Measurements from ENCODE around the gene BACE2. TPM values are rescaled to one million over a fixed set of nuclear protein-coding genes. Genes with fewer than 3 reads are reported as not detected.

Gene BACE2
- total and polyA plus RNA-seq, 2 donors (not counting 3 experiments of a cell fraction or from before 2014, with no cell fraction given), result 113 to 184 TPM

GRCh38 chr21:41277846-41278245 is 109.9 kb downstream of the BACE2 start:
- Histone ChIP-seq H3K79me2 (ENCODE audit: control insufficient read depth, insufficient read depth, low read length) (no peaks in the 10 kb centered on the region), H3K27ac (ENCODE audit: insufficient read depth, low read depth, low read length) (no peak overlapping the region), H3K4me1 (ENCODE audit: control insufficient read depth, extremely low read depth, insufficient read depth, low read length) (no peaks in the 10 kb centered on the region), H3K9me3 (replicated peaks; ENCODE audit: control insufficient read depth, insufficient read depth, low read length) (no peaks in the 10 kb centered on the region), H2AFZ (ENCODE audit: low read depth, low read length) (no peak overlapping the region), H3K9me1 (replicated peaks; ENCODE audit: control insufficient read depth, extremely low read depth, insufficient read depth, low read length) (no peaks in the 10 kb centered on the region), H4K20me1 (replicated peaks; ENCODE audit: control insufficient read depth, extremely low read depth, insufficient read depth, low read length) (no peaks in the 10 kb centered on the region), H3K4me3 (replicated peaks in 1 of 3; ENCODE audit: insufficient read depth in 1 of 3, low read depth in 1 of 3, low read length in 3 of 3) (no peak overlapping the region), H3K4me2 (ENCODE audit: insufficient read depth, low read length) (no peak overlapping the region), H3K36me3 (ENCODE audit: control insufficient read depth in 2 of 2, extremely low read depth in 1 of 2, insufficient read depth in 2 of 2, low read length in 2 of 2) (peaks cover 0 to 7% of the 10 kb centered on the region in 2 experiments), H3K9ac (replicated peaks; ENCODE audit: extremely low read depth, insufficient read depth, low read length) (no peak overlapping the region), H3K27me3 (ENCODE audit: control insufficient read depth in 2 of 2, insufficient read depth in 2 of 2, low read length in 2 of 2) (peaks cover 0 to 2% of the 10 kb centered on the region in 2 experiments)
- no peak for DNase-seq (ENCODE audit: low read depth, low spot score)
- FAIRE-seq, result no peak
- dilution Hi-C loops (cut with MboI; ENCODE audit: extremely low pct_ligation_motif_present, low sequenced_read_pairs), result no loop called here
- intact Hi-C loops (cut with micrococcal nuclease), result no loop called here
- CTCF ChIA-PET, result no interaction called here
- TF ChIP-seq EZH2 (IDR thresholded peaks at IDR 0.05; ENCODE audit: borderline replicate concordance, low read depth, low read length, severe bottlenecking) (no peak), MAX (IDR thresholded peaks at IDR 0.05; ENCODE audit: insufficient read depth, insufficient read length) (no peak), MYC (IDR thresholded peaks at IDR 0.05; ENCODE audit: low read depth, low read length) (no peak), CTCF (IDR thresholded peaks at IDR 0.05; ENCODE audit: extremely low read depth in 1 of 2, insufficient read depth in 1 of 2, low read depth in 1 of 2, low read length in 2 of 2) (no peak), GATA2 (IDR thresholded peaks at IDR 0.05; ENCODE audit: insufficient read depth, insufficient read length, low read depth, low read length) (no peak), POLR2AphosphoS5 (IDR thresholded peaks at IDR 0.05; ENCODE audit: insufficient read depth, low read depth, low read length) (no peak), POLR2A (IDR thresholded peaks at IDR 0.05; ENCODE audit: low read depth, low read length) (no peak), JUN (IDR thresholded peaks at IDR 0.05; ENCODE audit: borderline replicate concordance, insufficient read depth, insufficient read length, low read depth) (no peak), FOS (IDR thresholded peaks at IDR 0.05; ENCODE audit: borderline replicate concordance, insufficient read depth, low read length) (no peak)
- POLR2A ChIA-PET, result no interaction called here
- no TSS peak for BruUV-seq (replicated peaks)
